GM12892 (cell line): ENCODE measurements around the gene CCDC106.

Experiments
- POLR2A ChIP-seq: IDR thresholded peaks from 2 replicates; pipeline ENCODE4 v1.6.1; 2011; ENCODE audit warnings: low read depth, low read length, control low read depth
- POLR2AphosphoS5 ChIP-seq: IDR thresholded peaks from 2 replicates; pipeline ENCODE4 v1.6.1; 2011; ENCODE audit warnings: low read depth, low read length, control low read depth

GRCh38 chr19:55625004-55625326 is 23.0 kb upstream of the CCDC106 start:
- no peak for TF ChIP-seq POLR2A
- no peak for TF ChIP-seq POLR2AphosphoS5
